Measurements from ENCODE around the gene GALNTL6. TPM values are rescaled to one million over a fixed set of nuclear protein-coding genes. Genes with fewer than 3 reads are reported as not detected.

Gene GALNTL6
- total and polyA plus RNA-seq, 2 donors (not counting 1 experiment from before 2014, with no cell fraction given), result 0.99 to 1.1 TPM

- Histone ChIP-seq H3K4me3 (ENCODE audit: control extremely low read depth in 1 of 5, extremely low read depth in 1 of 5, insufficient read depth in 1 of 5, low read depth in 2 of 5, low read length in 4 of 5) (no peak overlapping the region), H3K36me3 (replicated peaks in 1 of 2; ENCODE audit: control extremely low read depth in 1 of 2, control insufficient read depth in 1 of 2, extremely low read depth in 1 of 2, insufficient read depth in 2 of 2, low read length in 1 of 2) (no peaks in the 10 kb centered on the region), H2AFZ (ENCODE audit: insufficient read depth, low read depth, low read length, poor library complexity, severe bottlenecking) (no peak overlapping the region), H3K9me3 (ENCODE audit: control extremely low read depth in 1 of 3, control insufficient read depth in 2 of 3, insufficient read depth in 1 of 3, low read length in 2 of 3) (no peaks in the 10 kb centered on the region), H3K79me2 (ENCODE audit: control insufficient read depth, insufficient read depth, low read length) (no peaks in the 10 kb centered on the region), H3K27me3 (replicated peaks in 1 of 4; ENCODE audit: control extremely low read depth in 1 of 4, control insufficient read depth in 3 of 4, insufficient read depth in 4 of 4, low read length in 3 of 4) (no peaks in the 10 kb centered on the region), H3K4me1 (ENCODE audit: control insufficient read depth in 2 of 2, insufficient read depth in 2 of 2, low read length in 2 of 2) (no peaks in the 10 kb centered on the region), H3K9ac (ENCODE audit: low read length) (no peak overlapping the region), H3K27ac (ENCODE audit: low read length in 2 of 2) (no peak overlapping the region), H3K4me2 (replicated peaks; ENCODE audit: low read depth, low read length, poor library complexity, severe bottlenecking) (no peak overlapping the region), H4K20me1 (ENCODE audit: control insufficient read depth, insufficient read depth, low read length, poor library complexity, severe bottlenecking) (no peaks in the 10 kb centered on the region)
- Mint-ChIP-seq H3K4me1 (no peaks in the 10 kb centered on the region), H3K27me3 (no peaks in the 10 kb centered on the region), H3K9me3 (ENCODE audit: insufficient read depth) (no peaks in the 10 kb centered on the region), H3K27ac (no peak overlapping the region), H3K4me3 (no peak overlapping the region)
- ATAC-seq (ENCODE audit: low read depth) (no peak), DNase-seq (no peak)
- CTCF ChIA-PET, result interaction anchor here (0.9 kb wide), 1 partner anchor 10 kb away, joined by 3 read pairs; no protein-coding TSS in a partner anchor
- TF ChIP-seq EZH2 (IDR thresholded peaks at IDR 0.05; ENCODE audit: borderline replicate concordance, insufficient read depth, low read depth, low read length, poor library complexity, severe bottlenecking), result no peak
- POLR2A ChIA-PET, result no interaction called here
- intact Hi-C loops (cut with micrococcal nuclease), result no loop called here
- no CpG with 5 or more reads among the region's 3 CpGs for WGBS (ENCODE audit: insufficient coverage)
Measured at GRCh38 chr4:172357006-172357540, 543.9 kb downstream of the GALNTL6 start.

- no peaks in the 10 kb centered on the region for H3K9me3 ChIP-seq (ENCODE audit: control extremely low read depth in 1 of 3, control insufficient read depth in 2 of 3, insufficient read depth in 1 of 3, low read length in 2 of 3)
- DNase-seq, result no peak
- H2AFZ ChIP-seq (ENCODE audit: insufficient read depth, low read depth, low read length, poor library complexity, severe bottlenecking), result no peak overlapping the region
- no peaks in the 10 kb centered on the region for H3K4me1 Mint-ChIP-seq
- no peak overlapping the region for H3K9ac ChIP-seq (ENCODE audit: low read length)
- H3K4me1 ChIP-seq (ENCODE audit: control insufficient read depth in 2 of 2, insufficient read depth in 2 of 2, low read length in 2 of 2), result no peaks in the 10 kb centered on the region
- H3K27me3 ChIP-seq (replicated peaks in 1 of 4; ENCODE audit: control extremely low read depth in 1 of 4, control insufficient read depth in 3 of 4, insufficient read depth in 4 of 4, low read length in 3 of 4), result no peaks in the 10 kb centered on the region
- intact Hi-C loops (cut with micrococcal nuclease), result no loop called here
- ChIA-PET CTCF (no interaction called here), POLR2A (no interaction called here)
- peaks cover 2% of the 10 kb centered on the region for H3K9me3 Mint-ChIP-seq (ENCODE audit: insufficient read depth)
- H3K4me2 ChIP-seq (replicated peaks; ENCODE audit: low read depth, low read length, poor library complexity, severe bottlenecking), result no peak overlapping the region
- no peaks in the 10 kb centered on the region for H3K79me2 ChIP-seq (ENCODE audit: control insufficient read depth, insufficient read depth, low read length)
- H3K27ac ChIP-seq (ENCODE audit: low read length in 2 of 2), result no peak overlapping the region
- H3K4me3 Mint-ChIP-seq, result no peak overlapping the region
- TF ChIP-seq EZH2 (IDR thresholded peaks at IDR 0.05; ENCODE audit: borderline replicate concordance, insufficient read depth, low read depth, low read length, poor library complexity, severe bottlenecking) (no peak), CTCF (IDR thresholded peaks at IDR 0.05) (no peak)
- ATAC-seq (ENCODE audit: low read depth), result no peak
- H3K27me3 Mint-ChIP-seq, result no peaks in the 10 kb centered on the region
- H4K20me1 ChIP-seq (ENCODE audit: control insufficient read depth, insufficient read depth, low read length, poor library complexity, severe bottlenecking), result no peaks in the 10 kb centered on the region
- WGBS (ENCODE audit: insufficient coverage), result 92% methylated on average over 1 of the region's 1 CpG
- no peaks in the 10 kb centered on the region for H3K36me3 ChIP-seq (replicated peaks in 1 of 2; ENCODE audit: control extremely low read depth in 1 of 2, control insufficient read depth in 1 of 2, extremely low read depth in 1 of 2, insufficient read depth in 2 of 2, low read length in 1 of 2)
- no peak overlapping the region for H3K27ac Mint-ChIP-seq
- H3K4me3 ChIP-seq (ENCODE audit: control extremely low read depth in 1 of 5, extremely low read depth in 1 of 5, insufficient read depth in 1 of 5, low read depth in 2 of 5, low read length in 4 of 5), result no peak overlapping the region
Measured at GRCh38 chr4:172362569-172362968, 549.4 kb downstream of the GALNTL6 start.
